CD4-positive, alpha-beta T cell treated with Interleukin-21 for 1 hour (primary cell): ENCODE measurements around the gene GMDS.
"Not testable (repeated sequence)": the region's sequence is repeated elsewhere in the genome, so short reads cannot be mapped to it uniquely, and the experiment has no call there.

ENCODE experiments used
- DNase-seq: peaks from one replicate; pipeline ENCODE4 v3.0.0-alpha.2; 2020

GMDS gene

GRCh38 chr6:1700278-1700967, 545.0 kb downstream of the GMDS start:
- DNase-seq = no peak

- no peak for DNase-seq
Measured at GRCh38 chr6:1698527-1698926, 546.9 kb downstream of the GMDS start.

DNA sequence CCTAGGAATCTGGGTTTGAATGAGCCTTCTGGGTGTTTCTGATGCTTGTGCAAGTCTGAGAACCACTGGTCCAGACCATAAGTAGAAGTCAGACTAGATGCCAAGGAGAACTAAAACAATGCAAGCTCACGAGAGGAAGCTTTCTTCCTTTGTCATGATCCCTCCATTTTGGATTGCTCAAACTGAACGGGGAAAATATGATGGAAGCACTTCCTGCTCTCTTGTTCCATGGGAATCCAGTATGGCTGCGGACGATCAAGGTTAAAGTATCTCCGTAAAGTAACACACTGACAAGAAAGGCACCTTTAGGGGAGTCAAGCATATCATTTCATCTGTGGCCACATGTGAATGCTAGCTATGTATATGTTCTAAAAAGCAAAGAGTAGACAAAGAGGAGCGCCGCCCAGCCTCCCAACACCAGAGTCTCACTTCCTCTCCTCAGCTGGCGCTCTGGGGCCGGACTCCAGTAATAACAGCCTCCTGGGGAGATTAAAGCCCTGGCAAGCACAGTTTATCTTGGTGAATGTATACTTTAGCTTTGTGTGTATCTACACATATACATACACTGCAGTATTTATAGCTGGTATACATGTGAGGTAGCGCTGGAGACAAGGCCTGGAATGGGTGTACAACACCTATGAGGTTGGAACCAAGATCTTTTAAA, 547.6 kb downstream of the GMDS start:
- no peak for DNase-seq

DNA sequence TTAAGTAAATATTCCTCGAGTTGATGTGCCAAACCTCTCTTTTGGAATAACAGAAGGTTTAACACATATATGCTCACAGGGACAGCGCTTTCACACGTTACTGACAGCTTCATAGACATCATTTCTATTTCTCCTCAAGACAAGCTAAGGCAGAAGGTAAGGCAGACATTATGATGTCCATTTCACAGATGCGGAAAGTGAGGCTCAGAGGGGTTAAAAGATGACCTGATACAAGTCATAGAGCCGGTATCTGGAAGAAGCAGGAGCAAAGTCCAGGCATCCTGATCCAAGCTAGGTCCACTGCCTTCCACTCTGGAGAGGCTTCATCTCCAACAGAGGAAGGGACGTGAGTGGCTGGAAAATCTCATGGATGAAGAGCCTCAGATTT, 548.9 kb downstream of the GMDS start:
- DNase-seq = no peak

DNA sequence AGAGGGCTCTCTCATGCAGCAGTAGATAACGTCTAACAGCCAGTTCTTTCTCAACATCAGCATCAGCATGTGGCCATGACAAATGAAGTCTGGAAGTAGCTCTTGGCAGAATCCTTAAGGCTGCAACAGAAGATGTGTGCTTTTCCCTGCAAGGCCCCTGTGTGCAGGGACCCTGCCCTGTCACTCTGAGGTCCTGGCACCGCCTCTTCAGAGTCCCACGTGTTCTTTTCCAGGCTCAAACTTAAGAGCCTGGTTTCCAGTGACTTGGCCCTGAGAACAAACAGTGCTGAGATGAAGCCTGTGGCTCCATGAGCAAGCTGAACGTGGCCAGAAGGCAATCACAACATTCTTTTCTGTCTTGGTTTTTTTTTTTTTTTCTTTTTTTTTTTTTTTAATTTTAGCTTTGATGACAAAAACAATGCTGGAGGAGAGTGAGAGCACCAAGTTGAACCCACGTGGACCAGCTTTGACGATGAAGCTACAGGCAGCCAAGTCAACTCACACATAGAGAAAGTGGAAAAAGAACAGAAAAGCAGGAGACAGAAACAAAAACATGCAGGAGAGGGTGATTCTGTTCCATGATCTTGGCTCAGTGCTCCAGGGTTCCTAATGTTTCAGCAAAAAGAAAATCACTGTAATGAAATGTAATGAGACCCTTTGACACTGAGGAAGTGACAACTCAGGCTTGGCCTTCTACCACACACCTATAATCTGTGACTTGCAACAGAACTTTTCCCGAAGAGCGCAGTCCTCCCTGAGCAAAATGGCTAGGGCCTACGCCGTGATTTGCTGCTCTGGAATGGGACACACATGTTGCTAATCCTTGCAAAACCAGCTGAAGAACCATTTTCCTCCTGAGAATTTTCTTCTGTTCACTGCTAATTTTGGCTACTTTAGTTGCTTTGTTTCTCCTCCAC, 549.6 kb downstream of the GMDS start:
- no peak for DNase-seq

DNA sequence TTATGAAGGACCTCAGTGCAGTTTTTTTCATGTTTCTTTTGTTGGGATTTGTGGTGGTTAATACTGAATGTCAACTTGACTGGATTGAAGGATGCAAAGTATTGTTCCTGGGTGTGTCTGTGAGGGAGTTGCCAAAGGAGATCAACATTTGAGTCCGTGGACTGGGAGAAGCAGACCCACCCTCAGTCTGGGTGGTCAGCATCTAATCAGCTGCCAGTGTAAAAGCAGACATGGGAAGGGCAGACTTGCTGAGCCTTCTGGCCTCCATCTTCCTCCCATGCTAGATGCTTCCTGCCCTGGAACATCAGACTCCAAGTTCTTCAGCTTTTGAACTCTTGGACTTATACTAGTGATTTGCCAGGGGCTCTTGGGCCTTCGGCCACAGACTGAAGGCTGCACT, 553.6 kb downstream of the GMDS start:
- DNase-seq = not testable (repeated sequence)

DNA sequence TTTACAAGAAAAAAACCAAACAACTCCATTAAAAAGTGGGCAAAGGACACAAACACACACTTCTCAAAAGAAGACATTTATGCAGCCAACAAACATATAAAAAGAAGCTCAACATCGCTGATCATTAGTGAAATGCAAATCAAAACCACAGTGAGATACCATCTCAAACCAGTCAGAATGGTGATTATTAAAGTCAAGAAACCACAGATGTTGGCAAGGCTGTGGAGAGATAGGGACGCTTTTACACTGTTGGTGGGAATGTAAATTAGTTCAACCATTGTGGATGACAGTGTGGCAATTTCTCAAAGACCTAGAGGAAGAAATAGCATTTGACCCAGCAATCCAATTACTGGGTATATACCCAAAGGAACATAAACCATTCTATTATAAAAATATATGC, 554.7 kb downstream of the GMDS start:
- not testable (repeated sequence) for DNase-seq

DNA sequence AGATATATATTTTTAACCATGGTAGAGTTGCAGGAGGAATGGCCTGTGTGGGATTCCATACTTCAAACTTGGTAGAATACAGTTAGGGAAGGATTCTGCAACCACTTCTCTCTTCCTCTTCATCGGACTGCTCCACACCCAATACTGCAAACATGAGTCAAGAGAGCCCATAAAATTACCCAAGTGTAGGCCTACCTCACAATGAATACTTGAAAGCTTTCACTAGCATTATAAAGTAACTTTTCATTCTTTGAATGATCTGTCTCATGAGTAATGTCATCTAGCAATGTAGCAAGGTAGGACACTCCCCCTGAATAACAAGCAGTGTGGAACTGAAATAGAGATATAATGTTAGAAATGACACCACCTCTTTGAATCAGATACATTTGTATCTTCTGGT, 556.3 kb downstream of the GMDS start:
- no peak for DNase-seq

GRCh38 chr6:1688396-1688795, 557.0 kb downstream of the GMDS start:
- DNase-seq = no peak

DNA sequence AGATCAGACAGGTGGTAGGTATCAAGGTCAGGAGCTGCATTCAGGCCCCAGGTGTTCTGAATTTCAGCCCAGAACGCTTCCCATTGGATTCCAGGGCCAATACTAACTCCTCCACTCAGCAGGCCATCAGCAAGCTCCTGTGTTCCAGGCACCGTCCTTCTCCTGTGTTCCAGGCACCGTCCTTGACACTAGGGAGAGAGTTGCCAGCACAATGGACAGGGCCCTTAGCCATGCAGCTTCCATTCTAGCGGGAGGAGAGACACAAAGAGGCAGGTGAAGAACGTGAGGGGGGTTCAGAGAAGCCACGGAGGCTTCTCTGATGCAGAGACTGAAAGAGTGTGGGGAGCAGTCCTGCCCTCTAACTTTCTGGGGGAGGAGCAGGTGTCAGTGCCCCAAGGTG, 558.0 kb downstream of the GMDS start:
- no peak for DNase-seq

GRCh38 chr6:1686117-1687098, 559.0 kb downstream of the GMDS start:
- no peak for DNase-seq

- DNase-seq = no peak
Measured at GRCh38 chr6:1679688-1680068, 565.7 kb downstream of the GMDS start.

DNA sequence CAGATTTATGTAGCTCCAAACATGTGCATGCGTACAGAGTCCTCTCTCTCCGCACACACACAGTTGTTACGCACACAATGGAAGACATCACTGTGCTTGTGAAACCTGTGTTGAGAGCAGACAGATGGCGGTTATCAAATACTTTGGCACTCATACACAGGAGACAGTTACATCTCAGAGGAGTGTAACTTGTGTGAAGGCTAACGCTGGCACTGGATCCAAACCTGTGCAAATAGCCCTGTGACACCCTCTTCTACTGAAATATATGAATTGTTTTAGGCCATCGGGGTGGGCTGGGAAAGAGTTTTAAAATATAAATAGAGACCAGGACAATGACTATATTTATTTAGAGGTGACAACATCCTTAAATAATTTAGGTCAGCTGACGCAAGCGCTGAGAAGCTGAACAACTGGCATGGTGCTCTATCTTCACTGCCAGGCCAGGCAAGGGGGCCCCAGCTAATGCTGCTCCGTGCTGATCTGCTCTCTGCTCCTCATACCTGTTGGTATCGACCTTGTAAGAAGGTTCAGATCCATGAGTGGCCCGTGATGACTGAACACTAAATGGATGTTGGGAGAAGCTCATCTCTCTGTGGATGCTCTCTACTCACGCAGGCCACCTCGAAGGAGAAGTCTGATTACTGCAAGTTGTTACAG, 566.2 kb downstream of the GMDS start:
- DNase-seq = no peak

DNA sequence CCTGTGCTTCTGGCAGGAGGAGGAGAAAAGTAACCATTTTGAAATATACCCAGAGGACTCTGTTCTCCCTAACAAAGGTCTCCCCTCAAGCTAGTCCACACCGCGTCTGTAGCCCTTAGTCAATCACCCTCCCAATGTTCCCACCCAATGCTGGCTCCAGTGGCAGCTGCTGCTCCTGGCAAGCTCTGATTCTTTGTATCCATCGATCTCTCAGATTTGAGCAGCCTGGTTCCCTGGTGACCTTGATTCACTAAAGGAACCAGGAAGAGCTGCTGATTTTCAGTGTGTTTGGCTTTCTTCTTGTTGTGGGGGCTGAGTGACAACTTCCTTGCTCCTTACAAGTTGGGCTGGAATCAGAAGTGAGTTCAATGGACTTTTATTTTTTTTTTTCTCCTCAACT, 567.2 kb downstream of the GMDS start:
- no peak for DNase-seq

- no peak for DNase-seq
Measured at GRCh38 chr6:1672379-1672778, 573.0 kb downstream of the GMDS start.

- no peak for DNase-seq
Measured at GRCh38 chr6:1670711-1671462, 574.5 kb downstream of the GMDS start.

DNA sequence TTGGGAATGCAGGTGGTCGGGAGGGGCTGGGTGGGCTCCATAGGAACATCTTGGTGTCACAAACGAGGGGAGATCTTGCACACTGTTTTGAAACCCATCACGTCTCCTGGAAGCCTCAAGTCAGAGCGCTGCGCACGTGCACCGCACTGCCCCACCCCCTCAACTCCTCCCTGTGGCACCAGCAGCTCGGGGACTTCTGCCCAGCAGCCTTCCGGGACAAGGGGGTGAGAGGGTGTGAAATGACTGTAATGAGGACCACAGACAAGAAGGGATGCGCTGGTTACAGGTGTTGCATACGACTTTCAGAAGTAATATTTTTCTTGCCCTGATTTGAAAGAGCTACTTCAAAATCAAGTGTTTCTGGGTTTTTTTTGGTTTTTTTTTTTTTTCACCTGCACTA, 575.4 kb downstream of the GMDS start:
- DNase-seq = no peak

- not testable (repeated sequence) for DNase-seq
Measured at GRCh38 chr6:1668456-1668855, 576.9 kb downstream of the GMDS start.

GRCh38 chr6:1667805-1668175, 577.6 kb downstream of the GMDS start:
- no peak for DNase-seq

GRCh38 chr6:1667012-1667804, 578.2 kb downstream of the GMDS start:
- no peak for DNase-seq
